Neural cell (in vitro differentiated cells): ENCODE data around the gene MANF.

Experiments
- CTCF ChIP-seq: fragments of 450-650 bp; IDR thresholded peaks from 2 replicates; pipeline ENCODE4 v1.5.1; 2014; ENCODE audit warnings: antibody characterized with exemption, mild to moderate bottlenecking, moderate library complexity; ENCODE audit not compliant: poor library complexity, severe bottlenecking
- EP300 ChIP-seq: fragments of 450-650 bp; conservative IDR thresholded peaks from 2 replicates; pipeline ENCODE4 v1.6.1; 2014; ENCODE audit warnings: antibody characterized with exemption, mild to moderate bottlenecking, moderate library complexity; ENCODE audit not compliant: poor library complexity, severe bottlenecking
- EZH2 ChIP-seq: fragments of 200-600, 300-800 bp; shearing (Covaris generic), sonication (generic); IDR thresholded peaks from 2 replicates; pipeline ENCODE4 v1.6.1; 2014; ENCODE audit warnings: antibody characterized with exemption, low read length, borderline replicate concordance, mild to moderate bottlenecking; ENCODE audit not compliant: insufficient read depth, poor library complexity, severe bottlenecking
- MXI1 ChIP-seq: fragments of 450-650 bp; conservative IDR thresholded peaks from 2 replicates; pipeline ENCODE4 v1.6.1; 2014; ENCODE audit warnings: antibody characterized with exemption, mild to moderate bottlenecking; ENCODE audit not compliant: poor library complexity, severe bottlenecking
- POLR2AphosphoS5 ChIP-seq: IDR thresholded peaks from 2 replicates; pipeline ENCODE4 v1.6.1; 2012
- RAD21 ChIP-seq: fragments of 450-650 bp; conservative IDR thresholded peaks from 2 replicates; pipeline ENCODE4 v1.6.1; 2014; ENCODE audit warnings: antibody characterized with exemption, mild to moderate bottlenecking, moderate library complexity
- REST ChIP-seq: IDR thresholded peaks from 2 replicates; pipeline ENCODE4 v1.6.1; 2012; ENCODE audit warnings: borderline replicate concordance
- SMC3 ChIP-seq: fragments of 450-650 bp; conservative IDR thresholded peaks from 2 replicates; pipeline ENCODE4 v1.6.1; 2014; ENCODE audit warnings: antibody characterized with exemption, mild to moderate bottlenecking, moderate library complexity; ENCODE audit not compliant: poor library complexity
- TAF1 ChIP-seq: IDR thresholded peaks from 2 replicates; pipeline ENCODE4 v1.6.1; 2012; ENCODE audit warnings: low read depth

GRCh38 chr3:51382076-51382745 lies 2.9 kb upstream of the MANF start:
- no peak for TF ChIP-seq CTCF
- no peak for TF ChIP-seq EP300
- no peak for TF ChIP-seq EZH2
- TF ChIP-seq SMC3 = no peak
- TF ChIP-seq TAF1 = no peak
- TF ChIP-seq RAD21 = no peak
- no peak for TF ChIP-seq POLR2AphosphoS5
- no peak for TF ChIP-seq MXI1
- no peak for TF ChIP-seq REST
